GM18526 (cell line): ENCODE measurements around the gene THOP1.
A peak's percentile ranks its signal among the peaks of the same experiment; 100 is the strongest.

Experiments
- POLR2A ChIP-seq: IDR thresholded peaks from 3 replicates; pipeline ENCODE4 v1.6.1; 2011; ENCODE audit not compliant: insufficient read length; ENCODE audit errors: extremely low read depth

The THOP1 gene

GRCh38 chr19:2840794-2841791 lies 55.8 kb downstream of the THOP1 start, which contains the start of gene ZNF555:
ZNF555 (plus strand) TSS chr19:2841475; CDS start chr19:2841573, 98 bp downstream.
- peak; percentile 45 for TF ChIP-seq POLR2A

- TF ChIP-seq POLR2A: no peak
These were observed 56.7 kb downstream of the THOP1 start for GRCh38 chr19:2841855-2842574.

GRCh38 chr19:2845107-2845506 lies 59.8 kb downstream of the THOP1 start:
- no peak for TF ChIP-seq POLR2A

- no peak for TF ChIP-seq POLR2A
These were observed 61.0 kb downstream of the THOP1 start for GRCh38 chr19:2846180-2846894.

GRCh38 chr19:2847507-2847906 lies 62.2 kb downstream of the THOP1 start:
- no peak for TF ChIP-seq POLR2A

- no peak for TF ChIP-seq POLR2A
These were observed 63.3 kb downstream of the THOP1 start for GRCh38 chr19:2848616-2849015.

- no peak for TF ChIP-seq POLR2A
These were observed 65.1 kb downstream of the THOP1 start for GRCh38 chr19:2850256-2850925.

- TF ChIP-seq POLR2A: no peak
These were observed 67.3 kb downstream of the THOP1 start for GRCh38 chr19:2852598-2852997.

GRCh38 chr19:2853015-2853606 lies 67.8 kb downstream of the THOP1 start:
- no peak for TF ChIP-seq POLR2A

- no peak for TF ChIP-seq POLR2A
These were observed 69.5 kb downstream of the THOP1 start for GRCh38 chr19:2854849-2855248.

- TF ChIP-seq POLR2A: no peak
These were observed 71.3 kb downstream of the THOP1 start for GRCh38 chr19:2856457-2857050.

GRCh38 chr19:2858864-2859263 lies 73.6 kb downstream of the THOP1 start:
- TF ChIP-seq POLR2A: no peak

GRCh38 chr19:2863816-2864215 lies 78.5 kb downstream of the THOP1 start:
- TF ChIP-seq POLR2A: no peak
